Measurements from ENCODE around the gene C21orf58.

The C21orf58 gene

GRCh38 chr21:46253610-46254124, 70.0 kb downstream of the C21orf58 start:
- no peak overlapping the region for H3K4me3 ChIP-seq (ENCODE audit: low read depth, low read length)
- no peak for DNase-seq (ENCODE audit: low read depth)
- TF ChIP-seq CTCF (IDR thresholded peaks at IDR 0.05; ENCODE audit: control insufficient read depth, extremely low read depth, insufficient read depth), result no peak

DNA sequence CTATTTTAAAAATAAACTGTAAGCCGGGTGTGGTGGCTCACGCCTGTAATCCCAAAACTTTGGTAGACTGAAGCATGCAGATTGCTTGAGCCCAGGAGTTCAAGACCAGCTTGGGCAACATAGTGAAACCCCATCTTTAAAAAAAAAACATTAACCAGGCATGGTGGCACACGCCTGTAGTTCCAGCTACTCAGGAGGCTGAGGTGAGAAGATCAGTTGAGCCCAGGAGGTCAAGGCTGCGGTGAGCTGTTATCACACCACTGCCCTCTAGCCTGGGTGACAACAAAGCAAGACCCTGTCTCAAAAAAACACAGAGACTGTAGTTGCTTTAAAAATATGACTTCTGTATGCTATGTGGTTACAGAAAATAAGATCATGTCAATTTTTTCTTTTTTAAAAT, 70.8 kb downstream of the C21orf58 start:
- H3K4me3 ChIP-seq (ENCODE audit: low read depth, low read length), result no peak overlapping the region
- no peak for TF ChIP-seq CTCF (IDR thresholded peaks at IDR 0.05; ENCODE audit: control insufficient read depth, extremely low read depth, insufficient read depth)
- DNase-seq (ENCODE audit: low read depth), result no peak

All from LNCaP clone FGC (cell line).